ENCODE data around the gene DYNC1I1. TPM values are rescaled to one million over a fixed set of nuclear protein-coding genes. Genes with fewer than 3 reads are reported as not detected.

DYNC1I1 gene
- total and polyA plus RNA-seq, 5 experiments from 2014 or later = not detected

- Mint-ChIP-seq H3K36me3 (no peaks in the 10 kb centered on the region), H3K27ac (no peak overlapping the region), H3K4me3 (no peak overlapping the region), H3K9me3 (peaks cover 0 to 3% (median 0%) of the 10 kb centered on the region in 9 donors), H3K4me1 (no peaks in the 10 kb centered on the region), H3K27me3 (peaks cover 4 to 14% (median 8%) of the 10 kb centered on the region in 5 donors)
- ATAC-seq (no peak), DNase-seq (no peak)
- POLR2A ChIA-PET = no interaction called here
These were observed 26.1 kb downstream of the DYNC1I1 start for GRCh38 chr7:95798401-95798930.

- peaks cover 4 to 14% (median 11%) of the 10 kb centered on the region in 5 donors for H3K27me3 Mint-ChIP-seq
- POLR2A ChIA-PET = no interaction called here
- DNase-seq = no peak
- no peak for ATAC-seq
- H3K27ac Mint-ChIP-seq = no peak overlapping the region
- H3K4me1 Mint-ChIP-seq = no peaks in the 10 kb centered on the region
- H3K9me3 Mint-ChIP-seq = peaks cover 0 to 3% (median 0%) of the 10 kb centered on the region in 9 donors
- H3K36me3 Mint-ChIP-seq = no peaks in the 10 kb centered on the region
- no peak overlapping the region for H3K4me3 Mint-ChIP-seq
These were observed 28.4 kb downstream of the DYNC1I1 start for GRCh38 chr7:95800787-95801186.

- Mint-ChIP-seq H3K9me3 (peaks cover 0 to 3% (median 0%) of the 10 kb centered on the region in 9 donors), H3K27ac (no peak overlapping the region), H3K4me1 (no peaks in the 10 kb centered on the region), H3K36me3 (no peaks in the 10 kb centered on the region), H3K4me3 (no peak overlapping the region), H3K27me3 (peaks cover 6 to 14% (median 11%) of the 10 kb centered on the region in 5 donors)
- POLR2A ChIA-PET = interaction anchor here (0.6 kb wide), 1 partner anchor 1402 kb away, joined by 3 read pairs; no protein-coding TSS in a partner anchor
- ATAC-seq (no peak), DNase-seq (no peak)
These were observed 29.9 kb downstream of the DYNC1I1 start for GRCh38 chr7:95802270-95802669.

- no peak for ATAC-seq
These were observed 31.7 kb downstream of the DYNC1I1 start for GRCh38 chr7:95804052-95804451.

GRCh38 chr7:95805909-95806308, 33.6 kb downstream of the DYNC1I1 start:
- Mint-ChIP-seq H3K4me1 (no peaks in the 10 kb centered on the region), H3K9me3 (no peaks in the 10 kb centered on the region), H3K36me3 (no peaks in the 10 kb centered on the region), H3K27ac (no peak overlapping the region), H3K4me3 (no peak overlapping the region), H3K27me3 (peaks cover 2 to 21% (median 11%) of the 10 kb centered on the region in 5 donors)
- ATAC-seq (no peak), DNase-seq (no peak)
- POLR2A ChIA-PET = no interaction called here

More at GRCh38 chr7:95804052-95804451, 31.7 kb downstream of the DYNC1I1 start:
- Mint-ChIP-seq H3K9me3 (peaks cover 0 to 3% (median 0%) of the 10 kb centered on the region in 9 donors), H3K36me3 (no peaks in the 10 kb centered on the region), H3K27ac (no peak overlapping the region), H3K4me3 (no peak overlapping the region), H3K27me3 (peaks cover 6 to 21% (median 11%) of the 10 kb centered on the region in 5 donors), H3K4me1 (no peaks in the 10 kb centered on the region)
- no peak for DNase-seq
- POLR2A ChIA-PET = no interaction called here

GRCh38 chr7:95808396-95808795, 36.0 kb downstream of the DYNC1I1 start:
- no peak for DNase-seq
- no peaks in the 10 kb centered on the region for H3K9me3 Mint-ChIP-seq

GRCh38 chr7:95811846-95812445, 39.6 kb downstream of the DYNC1I1 start:
- Mint-ChIP-seq H3K4me3 (no peak overlapping the region), H3K4me1 (no peaks in the 10 kb centered on the region), H3K36me3 (no peaks in the 10 kb centered on the region), H3K27me3 (peaks cover 0 to 9% (median 0%) of the 10 kb centered on the region in 5 donors), H3K27ac (no peak overlapping the region), H3K9me3 (no peaks in the 10 kb centered on the region)
- DNase-seq (no peak), ATAC-seq (no peak)
- POLR2A ChIA-PET = no interaction called here

More at GRCh38 chr7:95808396-95808795, 36.0 kb downstream of the DYNC1I1 start:
- ATAC-seq = no peak
- POLR2A ChIA-PET = no interaction called here
- H3K4me3 Mint-ChIP-seq = no peak overlapping the region
- H3K36me3 Mint-ChIP-seq = no peaks in the 10 kb centered on the region
- no peaks in the 10 kb centered on the region for H3K4me1 Mint-ChIP-seq
- peaks cover 1 to 9% (median 2%) of the 10 kb centered on the region in 5 donors for H3K27me3 Mint-ChIP-seq
- no peak overlapping the region for H3K27ac Mint-ChIP-seq

- Mint-ChIP-seq H3K36me3 (no peaks in the 10 kb centered on the region), H3K27me3 (peaks cover 0 to 3% (median 2%) of the 10 kb centered on the region in 5 donors), H3K4me3 (no peak overlapping the region), H3K9me3 (no peaks in the 10 kb centered on the region), H3K27ac (no peak overlapping the region), H3K4me1 (no peaks in the 10 kb centered on the region)
- DNase-seq (no peak), ATAC-seq (no peak)
- POLR2A ChIA-PET = no interaction called here
These were observed 42.4 kb downstream of the DYNC1I1 start for GRCh38 chr7:95814721-95815120.

- no peaks in the 10 kb centered on the region for H3K36me3 Mint-ChIP-seq
- H3K4me1 Mint-ChIP-seq = no peaks in the 10 kb centered on the region
These were observed 45.7 kb downstream of the DYNC1I1 start for GRCh38 chr7:95817866-95818640.

GRCh38 chr7:95820778-95821177, 48.4 kb downstream of the DYNC1I1 start:
- Mint-ChIP-seq H3K4me1 (no peaks in the 10 kb centered on the region), H3K36me3 (no peaks in the 10 kb centered on the region), H3K27me3 (peaks cover 0 to 7% (median 2%) of the 10 kb centered on the region in 5 donors), H3K27ac (no peak overlapping the region), H3K4me3 (no peak overlapping the region), H3K9me3 (peaks cover 0 to 2% (median 0%) of the 10 kb centered on the region in 9 donors)
- POLR2A ChIA-PET = no interaction called here
- no peak for ATAC-seq
- no peak for DNase-seq

More at GRCh38 chr7:95817866-95818640, 45.7 kb downstream of the DYNC1I1 start:
- POLR2A ChIA-PET = no interaction called here
- Mint-ChIP-seq H3K27ac (no peak overlapping the region), H3K27me3 (peaks cover 0 to 7% (median 2%) of the 10 kb centered on the region in 5 donors), H3K9me3 (peaks cover 0 to 2% (median 0%) of the 10 kb centered on the region in 9 donors), H3K4me3 (no peak overlapping the region)
- no peak for DNase-seq
- no peak for ATAC-seq

- no peak for ATAC-seq
- Mint-ChIP-seq H3K36me3 (no peaks in the 10 kb centered on the region), H3K9me3 (peaks cover 0 to 2% (median 0%) of the 10 kb centered on the region in 9 donors), H3K4me1 (no peaks in the 10 kb centered on the region), H3K4me3 (no peak overlapping the region), H3K27ac (no peak overlapping the region), H3K27me3 (peaks cover 0 to 7% (median 2%) of the 10 kb centered on the region in 5 donors)
- DNase-seq = no peak
- POLR2A ChIA-PET = no interaction called here
These were observed 50.4 kb downstream of the DYNC1I1 start for GRCh38 chr7:95822717-95823116.

GRCh38 chr7:95824616-95825015, 52.3 kb downstream of the DYNC1I1 start:
- H3K36me3 Mint-ChIP-seq = no peaks in the 10 kb centered on the region
- DNase-seq (no peak), ATAC-seq (no peak)
- peaks cover 0 to 2% (median 0%) of the 10 kb centered on the region in 9 donors for H3K9me3 Mint-ChIP-seq
- no peak overlapping the region for H3K4me3 Mint-ChIP-seq
- peaks cover 0 to 4% (median 0%) of the 10 kb centered on the region in 5 donors for H3K27me3 Mint-ChIP-seq
- H3K4me1 Mint-ChIP-seq = no peaks in the 10 kb centered on the region
- POLR2A ChIA-PET = no interaction called here
- no peak overlapping the region for H3K27ac Mint-ChIP-seq

Data from naive thymus-derived CD8-positive, alpha-beta T cell (primary cell).